HUDEP-2 (cell line): Measurements from ENCODE around the gene RASSF1.

Source experiments
- DNase-seq, 76 experiments: peaks; one replicate each; lab custom pipeline; 2025; ENCODE audit not compliant: unreplicated experiment in 76 of 76; lab: John Stamatoyannopoulos, UW

The RASSF1 gene, protein sequence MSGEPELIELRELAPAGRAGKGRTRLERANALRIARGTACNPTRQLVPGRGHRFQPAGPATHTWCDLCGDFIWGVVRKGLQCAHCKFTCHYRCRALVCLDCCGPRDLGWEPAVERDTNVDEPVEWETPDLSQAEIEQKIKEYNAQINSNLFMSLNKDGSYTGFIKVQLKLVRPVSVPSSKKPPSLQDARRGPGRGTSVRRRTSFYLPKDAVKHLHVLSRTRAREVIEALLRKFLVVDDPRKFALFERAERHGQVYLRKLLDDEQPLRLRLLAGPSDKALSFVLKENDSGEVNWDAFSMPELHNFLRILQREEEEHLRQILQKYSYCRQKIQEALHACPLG

DNA sequence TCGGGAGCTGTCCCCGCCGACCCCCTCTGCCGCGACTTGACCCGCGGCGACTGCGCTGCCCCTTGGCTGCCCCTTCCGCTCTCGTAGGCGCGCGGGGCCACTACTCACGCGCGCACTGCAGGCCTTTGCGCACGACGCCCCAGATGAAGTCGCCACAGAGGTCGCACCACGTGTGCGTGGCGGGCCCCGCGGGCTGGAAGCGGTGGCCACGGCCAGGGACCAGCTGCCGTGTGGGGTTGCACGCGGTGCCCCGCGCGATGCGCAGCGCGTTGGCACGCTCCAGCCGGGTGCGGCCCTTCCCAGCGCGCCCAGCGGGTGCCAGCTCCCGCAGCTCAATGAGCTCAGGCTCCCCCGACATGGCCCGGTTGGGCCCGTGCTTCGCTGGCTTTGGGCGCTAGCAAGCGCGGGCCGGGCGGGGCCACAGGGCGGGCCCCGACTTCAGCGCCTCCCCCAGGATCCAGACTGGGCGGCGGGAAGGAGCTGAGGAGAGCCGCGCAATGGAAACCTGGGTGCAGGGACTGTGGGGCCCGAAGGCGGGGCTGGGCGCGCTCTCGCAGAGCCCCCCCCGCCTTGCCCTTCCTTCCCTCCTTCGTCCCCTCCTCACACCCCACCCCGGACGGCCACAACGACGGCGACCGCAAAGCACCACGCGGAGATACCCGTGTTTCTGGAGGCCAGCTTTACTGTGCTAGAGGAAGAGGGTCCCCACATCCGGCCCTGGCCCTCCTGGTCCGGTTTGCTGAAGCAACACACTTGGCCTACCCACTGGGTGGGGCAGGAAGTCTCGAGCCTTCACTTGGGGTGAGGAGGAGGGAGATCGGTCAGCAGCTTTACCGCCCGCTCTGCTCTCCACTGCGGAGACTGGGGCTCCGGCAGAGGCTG, at the start of gene RASSF1:
TSS of gene RASSF1 (minus strand) at position 389 of the 882 bp plus-strand sequence. CDS start at position 358, 31 bp downstream.
- peak in 71 of 76 experiments; percentile 21 to 84 (median 71) for DNase-seq

DNA sequence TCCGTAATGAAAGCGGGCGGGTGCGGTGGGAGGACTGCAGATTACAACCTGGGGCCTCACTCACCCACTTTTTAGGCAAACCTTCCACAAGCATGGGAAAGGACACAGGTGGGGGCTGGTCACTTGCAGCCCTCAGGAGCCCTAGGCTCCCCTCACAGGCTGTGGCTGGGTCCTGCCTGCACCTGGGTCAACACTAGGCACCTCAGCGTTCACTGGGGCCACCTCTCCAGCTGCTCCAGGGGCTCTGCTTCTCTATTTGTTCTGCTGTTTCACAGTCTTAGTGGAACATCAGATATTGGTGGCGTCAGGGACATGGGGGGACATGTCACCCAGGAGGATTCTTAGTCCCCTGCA, 48.8 kb upstream of the RASSF1 start:
- DNase-seq, result peak in 2 of 76 experiments; percentile 32 to 39

DNA sequence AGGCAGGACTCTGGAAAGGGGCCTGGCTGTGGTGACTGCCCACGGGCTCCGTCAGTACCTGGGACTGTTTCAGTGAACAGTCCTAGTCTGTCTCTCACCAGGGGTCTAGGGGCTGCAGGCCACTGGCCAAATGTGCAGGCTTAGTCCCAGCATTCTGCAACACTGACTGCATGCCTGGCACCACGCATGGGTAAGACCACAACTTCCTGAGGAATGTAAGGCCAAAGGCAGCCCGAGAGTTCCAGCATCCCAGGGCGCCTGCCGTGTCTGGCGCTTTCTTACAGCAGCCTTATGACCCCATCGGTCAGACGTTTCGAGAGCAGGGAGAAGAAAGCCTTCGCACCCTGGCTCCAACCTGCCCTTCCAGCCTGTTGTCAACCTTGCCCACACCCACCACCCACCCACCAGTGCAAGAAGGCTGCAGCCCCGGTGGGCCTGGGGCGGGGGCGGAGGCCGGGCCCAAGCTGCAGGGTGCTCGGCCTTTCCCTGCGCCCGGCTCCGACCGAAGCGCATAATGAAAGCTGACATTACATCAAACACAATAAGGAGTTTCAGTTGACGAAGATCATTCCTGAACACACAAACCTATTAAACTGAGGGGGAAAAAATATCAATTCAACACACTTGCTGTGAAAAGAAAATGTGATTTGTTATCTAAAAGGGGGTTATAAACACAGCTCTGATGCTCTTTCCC, 48.2 kb upstream of the RASSF1 start:
- DNase-seq, result no peak

DNA sequence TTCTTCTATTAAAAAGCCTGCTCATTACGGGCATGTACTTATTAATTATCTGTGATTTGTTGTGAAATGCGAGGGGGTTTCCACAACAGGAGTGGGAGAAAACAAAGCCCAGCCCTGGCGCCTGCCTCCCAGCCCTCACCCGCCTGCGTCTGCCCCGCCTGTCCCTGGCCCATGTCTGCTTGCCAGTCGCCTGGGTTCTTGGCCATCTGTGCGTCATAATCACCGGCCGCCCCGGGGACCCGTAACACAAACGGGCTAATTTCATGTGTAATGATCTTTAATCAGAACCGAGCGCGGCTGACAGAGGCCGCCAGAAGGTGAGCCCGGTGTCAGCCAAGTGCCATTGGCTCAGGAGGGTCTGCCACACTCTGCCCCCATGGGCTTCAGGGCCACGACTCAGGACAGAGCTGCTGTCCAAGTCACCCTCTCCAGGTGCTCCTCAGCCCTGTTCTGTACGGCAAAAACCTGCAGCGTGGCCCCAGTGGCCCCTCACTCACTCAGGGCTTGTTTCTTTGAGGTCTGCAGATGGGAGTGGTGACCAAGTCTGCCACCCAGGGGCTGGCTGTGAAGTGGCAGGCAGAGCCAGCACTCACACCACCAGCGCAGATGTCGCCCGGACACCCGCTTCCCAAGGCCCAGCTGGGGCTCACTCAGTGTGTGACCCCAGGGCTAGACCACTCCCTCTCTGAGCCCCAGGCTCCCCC, 47.5 kb upstream of the RASSF1 start:
- DNase-seq, result peak in 26 of 76 experiments; percentile 6 to 61 (median 24)

DNA sequence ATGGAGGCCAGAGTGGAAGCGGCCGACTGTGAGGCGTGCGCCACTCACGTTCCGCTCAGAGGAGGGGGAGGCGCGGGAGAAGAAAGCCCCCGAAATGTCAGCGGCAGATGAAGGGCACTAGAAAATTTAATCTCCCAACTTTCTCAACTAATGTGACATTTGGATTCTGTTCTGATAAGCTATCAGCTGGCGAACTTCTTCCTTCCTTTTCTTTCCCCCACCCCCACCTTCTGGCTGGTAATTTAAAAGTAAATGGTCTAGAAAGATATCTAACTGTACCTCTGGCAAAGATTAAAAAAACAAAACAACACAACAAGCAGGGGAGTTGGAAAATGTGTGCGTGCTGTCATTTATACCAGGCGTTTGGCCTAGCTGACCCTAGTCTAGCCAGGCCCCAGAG, 45.1 kb upstream of the RASSF1 start:
- peak in 11 of 76 experiments; percentile 12 to 50 (median 28) for DNase-seq

DNA sequence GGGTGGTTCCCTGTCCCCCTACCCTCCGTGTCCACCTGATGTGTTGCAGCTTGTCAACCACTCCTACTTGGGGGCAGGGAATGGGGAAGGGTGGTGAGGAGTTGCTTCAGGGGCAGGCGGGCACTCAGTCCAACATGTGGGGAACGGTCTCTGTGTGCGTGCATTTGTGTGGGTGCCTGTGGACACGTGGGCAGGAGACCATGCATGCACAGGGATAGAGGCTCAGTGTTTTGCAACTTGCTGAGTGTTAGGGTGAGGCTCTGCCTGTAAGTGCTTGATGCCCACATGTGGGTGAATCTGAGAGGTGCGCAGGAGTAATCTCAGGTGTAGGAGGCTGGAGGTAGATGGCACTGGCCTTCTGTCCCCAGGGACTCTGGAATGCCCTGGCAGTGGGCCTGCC, 43.1 kb upstream of the RASSF1 start:
- no peak for DNase-seq

DNA sequence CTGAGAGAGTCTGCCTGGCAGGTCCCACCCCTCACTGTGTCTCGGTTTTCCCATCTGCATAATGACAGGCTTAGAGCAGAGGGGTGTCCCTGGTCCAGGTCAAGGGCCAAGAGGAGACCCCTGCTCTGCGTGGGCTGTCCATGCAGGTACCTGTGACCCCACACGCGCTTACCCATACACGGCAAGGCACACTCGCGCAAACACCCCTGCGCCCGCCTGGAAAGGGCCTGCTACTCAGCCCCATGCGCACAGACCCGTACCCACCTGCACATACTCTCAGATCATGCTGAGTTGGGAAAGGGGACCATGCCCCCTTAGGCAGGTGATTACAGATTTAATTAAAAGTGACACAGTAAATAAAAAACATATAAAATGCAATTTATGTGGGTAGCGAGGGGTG, 42.1 kb upstream of the RASSF1 start:
- DNase-seq, result no peak

DNA sequence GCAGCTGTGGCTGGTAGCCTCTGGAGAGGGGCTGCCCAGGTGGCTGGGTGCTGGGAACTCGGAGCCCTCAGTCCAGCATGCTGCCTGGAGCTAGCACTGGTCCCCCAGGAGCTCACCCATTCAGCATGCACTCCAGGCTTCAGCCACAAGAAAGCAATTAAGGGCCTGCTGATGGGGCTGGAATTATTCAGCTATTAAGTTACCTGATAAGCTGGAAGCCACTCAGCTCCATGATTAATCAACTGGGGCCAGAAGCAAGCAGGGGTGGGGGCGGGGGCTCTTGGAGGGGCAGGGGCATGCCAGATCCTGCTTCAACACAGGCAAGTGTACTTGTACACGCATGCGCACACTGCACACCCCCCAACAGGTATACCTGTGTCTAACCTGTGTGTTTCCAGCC, 40.7 kb upstream of the RASSF1 start:
- DNase-seq, result no peak

DNA sequence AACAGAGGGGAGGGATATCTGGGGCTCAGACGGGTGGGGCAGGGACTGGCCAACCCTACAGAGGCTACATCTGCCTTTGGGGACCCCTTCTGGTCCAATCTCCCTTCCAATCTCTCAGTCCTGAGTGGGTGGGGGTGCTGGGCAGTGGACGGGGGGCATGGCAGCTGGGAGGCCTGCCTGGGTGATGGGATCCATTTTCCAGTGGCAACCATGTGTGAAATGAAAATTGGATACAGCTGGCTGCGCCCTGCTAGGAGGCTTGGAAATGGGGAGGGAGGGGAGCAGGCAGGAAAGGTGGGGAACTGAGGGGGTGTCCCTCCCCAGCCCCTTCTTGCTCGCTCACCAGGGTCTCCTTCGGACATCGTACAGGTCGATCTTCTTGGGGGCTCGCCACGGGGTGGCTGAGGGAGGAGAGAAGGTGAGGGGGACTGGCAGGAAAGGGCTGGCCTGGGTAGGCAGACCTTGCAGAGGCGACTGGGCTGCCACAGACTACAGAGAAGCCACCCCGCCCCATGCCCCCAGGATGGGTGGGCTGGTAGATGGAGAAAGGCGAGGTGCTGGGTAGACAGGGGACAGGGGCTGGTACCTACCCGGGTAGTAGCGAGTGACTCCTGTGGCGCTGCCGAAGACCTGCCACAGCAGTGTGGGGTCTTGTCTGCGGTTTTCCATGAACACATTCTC, 39.9 kb upstream of the RASSF1 start:
- DNase-seq, result no peak

DNA sequence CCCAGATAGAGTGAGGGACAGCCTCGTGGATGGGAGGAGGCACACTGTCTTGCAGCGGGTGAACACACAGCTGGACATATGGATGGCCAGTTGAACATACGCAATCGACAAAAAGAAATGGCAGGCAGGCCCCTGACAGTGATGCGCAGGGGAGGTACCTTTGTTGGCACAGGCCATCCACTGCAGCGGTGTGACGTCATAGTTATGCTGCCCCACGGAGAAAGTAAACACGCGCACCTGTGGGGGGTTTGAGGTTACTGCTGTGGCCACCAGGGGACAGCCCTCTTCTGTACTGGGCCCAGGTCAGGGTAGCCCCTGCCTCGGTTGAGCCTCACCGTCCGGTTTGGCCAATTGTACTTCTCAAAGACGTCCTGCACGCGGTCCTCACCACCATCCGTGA, 38.1 kb upstream of the RASSF1 start:
- no peak for DNase-seq

DNA sequence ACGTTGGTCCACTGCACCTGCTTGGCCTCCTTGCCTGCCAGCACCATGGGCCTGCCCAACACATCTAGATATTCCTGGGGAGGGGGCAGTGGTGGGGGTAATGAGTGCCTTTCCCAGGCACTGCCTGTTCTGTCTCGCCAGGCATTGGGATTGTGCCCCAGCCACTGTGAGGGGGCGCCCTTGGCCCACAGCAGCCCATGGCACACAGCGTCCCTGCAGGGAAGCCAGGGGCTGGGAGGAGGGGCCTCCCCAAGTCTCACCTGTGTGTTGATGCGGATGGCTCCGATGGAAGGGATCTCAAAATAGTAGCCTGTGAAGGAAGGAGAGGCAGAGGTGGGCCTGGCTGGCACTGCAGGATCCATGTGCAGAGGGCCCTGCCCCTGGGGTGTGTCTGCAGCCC, 37.4 kb upstream of the RASSF1 start:
- DNase-seq, result no peak

DNA sequence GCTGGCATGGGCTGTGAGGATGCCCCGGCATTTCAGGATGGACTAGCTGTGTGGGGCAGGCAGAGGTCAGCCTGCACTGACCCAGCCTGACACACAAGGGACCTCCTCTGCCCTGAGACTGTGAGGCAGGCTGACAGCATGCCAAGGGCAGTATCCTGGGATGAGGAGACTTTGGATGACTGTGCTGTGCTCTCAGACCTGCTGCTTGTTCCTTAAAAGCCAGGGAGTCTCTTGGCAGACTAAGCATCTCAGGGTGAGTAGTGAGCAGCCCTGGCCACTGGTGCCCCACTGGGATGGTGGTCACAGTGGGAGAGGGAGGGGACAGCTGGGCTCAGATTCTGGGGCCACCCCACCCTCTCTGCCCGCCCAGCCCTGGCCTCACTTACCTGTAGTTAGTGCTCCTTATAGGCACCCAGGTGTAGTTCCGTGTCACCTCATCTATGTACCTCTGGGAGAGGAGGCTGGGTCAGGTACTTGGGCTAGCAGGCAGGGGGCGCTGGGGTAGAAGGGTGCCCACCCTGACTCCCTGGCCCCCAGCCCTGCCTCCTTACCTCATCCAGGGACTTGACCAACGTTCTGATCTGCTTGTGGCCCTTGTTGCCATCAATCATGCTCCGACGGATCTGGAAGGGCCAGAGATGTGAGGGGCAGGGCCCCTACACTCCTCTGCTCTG, 34.8 kb upstream of the RASSF1 start:
- DNase-seq, result no peak

DNA sequence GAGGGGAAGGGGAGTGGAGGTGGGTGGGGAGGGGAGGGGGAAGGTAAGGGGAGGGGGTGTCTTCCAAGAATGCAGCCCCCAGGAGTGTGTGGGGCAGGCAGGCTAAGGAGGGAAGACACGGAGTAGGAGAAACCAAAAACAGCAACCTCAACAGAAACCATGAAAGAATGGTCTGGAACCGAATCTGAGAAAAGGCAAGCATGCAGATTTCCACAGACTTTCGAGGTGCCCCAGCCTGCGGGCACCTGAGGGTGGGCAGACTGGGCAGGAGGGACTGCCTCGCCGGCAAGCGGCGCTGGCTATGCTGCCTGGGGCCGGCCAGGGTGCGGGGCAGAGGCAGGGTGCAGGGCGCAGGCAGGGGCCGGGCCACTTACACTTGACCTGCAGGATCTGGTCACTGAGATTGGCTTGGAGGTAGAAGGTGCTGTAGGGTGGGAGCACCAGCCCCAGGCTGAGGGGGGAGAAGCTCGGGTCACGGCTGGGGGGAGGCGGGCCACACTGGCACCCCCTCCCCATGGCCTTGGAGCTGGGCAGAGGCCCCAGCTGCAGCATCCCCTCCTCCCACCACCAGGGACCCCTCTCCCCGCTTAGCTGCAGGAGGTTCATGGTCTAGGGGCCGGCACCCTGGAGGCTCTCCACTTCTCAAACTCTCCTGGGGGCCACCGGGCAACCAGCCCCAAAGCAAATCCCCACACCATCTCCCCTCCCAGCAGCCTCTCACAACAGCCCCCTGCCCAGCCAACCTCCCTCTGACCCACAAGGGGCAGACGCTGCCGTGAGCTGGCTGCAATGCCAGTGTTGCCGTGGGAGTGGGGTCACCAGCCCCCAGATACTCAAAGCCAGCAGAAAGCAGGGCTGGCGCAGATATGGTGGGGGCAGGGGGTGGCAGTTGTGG, 34.0 kb upstream of the RASSF1 start:
- no peak for DNase-seq

DNA sequence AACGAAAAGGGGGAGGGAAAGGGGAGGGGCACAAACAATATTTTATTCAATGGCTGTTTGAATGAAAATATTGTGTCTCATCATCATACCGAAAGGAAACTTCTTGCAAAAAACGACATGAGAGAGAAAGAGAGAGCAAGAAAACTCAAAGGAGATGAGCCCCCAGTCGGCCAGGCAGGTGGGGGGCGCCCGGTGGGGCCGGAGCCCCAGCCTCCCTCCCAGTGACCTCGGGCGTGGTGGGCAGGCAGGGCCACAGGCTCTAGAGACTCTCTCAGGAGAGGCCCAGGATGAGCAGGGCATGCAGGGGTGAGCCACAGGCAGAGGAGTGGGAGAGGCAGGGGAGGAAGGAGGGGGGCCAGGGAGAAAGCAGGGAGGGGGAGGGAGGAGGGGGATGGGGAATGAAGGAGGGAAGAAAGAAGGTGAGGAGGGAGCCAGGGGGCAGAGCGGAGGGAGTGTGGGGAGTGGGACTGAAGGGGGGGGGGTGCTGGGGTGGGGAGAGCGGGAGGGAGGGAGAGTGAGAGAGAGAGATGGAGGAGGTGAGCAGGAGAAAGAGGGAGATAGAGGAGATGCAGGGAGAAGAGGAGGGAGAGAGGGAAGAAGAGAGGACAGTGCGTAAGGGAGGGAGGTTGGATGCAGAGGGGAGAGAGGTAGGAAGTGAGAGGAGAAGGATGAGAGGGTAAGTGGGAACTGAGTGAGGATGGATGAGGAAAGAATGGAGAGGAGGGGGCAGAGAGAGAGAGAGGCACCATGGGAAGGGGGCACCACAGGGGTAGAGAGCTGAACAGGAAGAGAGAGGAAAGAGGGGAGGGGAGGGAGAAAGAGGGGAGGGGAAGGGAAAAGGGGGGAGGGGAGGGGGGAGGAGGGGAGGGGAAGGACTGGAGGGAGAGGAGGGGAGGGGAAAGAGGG, 32.8 kb upstream of the RASSF1 start:
- no peak for DNase-seq

DNA sequence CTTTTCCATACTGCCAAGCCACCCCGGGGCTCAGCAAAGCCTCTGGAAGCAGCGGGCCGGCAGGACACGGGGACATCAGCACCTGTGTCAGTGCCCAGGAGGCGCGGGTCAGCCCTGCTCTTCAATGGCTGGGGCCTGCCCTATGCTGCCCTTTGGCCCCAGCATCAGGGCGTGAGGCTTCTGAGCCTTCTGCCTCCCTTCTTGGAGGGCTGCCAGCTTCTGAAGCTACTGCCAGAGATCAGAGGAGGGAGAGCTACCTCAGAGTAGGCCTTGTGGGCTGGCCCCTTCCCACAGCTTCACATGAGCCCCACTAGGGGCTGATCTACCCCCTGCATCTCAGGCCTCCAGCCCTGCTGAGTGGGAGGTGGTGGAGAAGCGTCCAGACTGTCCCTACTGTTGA, 31.7 kb upstream of the RASSF1 start:
- peak in 70 of 76 experiments; percentile 12 to 86 (median 66) for DNase-seq

DNA sequence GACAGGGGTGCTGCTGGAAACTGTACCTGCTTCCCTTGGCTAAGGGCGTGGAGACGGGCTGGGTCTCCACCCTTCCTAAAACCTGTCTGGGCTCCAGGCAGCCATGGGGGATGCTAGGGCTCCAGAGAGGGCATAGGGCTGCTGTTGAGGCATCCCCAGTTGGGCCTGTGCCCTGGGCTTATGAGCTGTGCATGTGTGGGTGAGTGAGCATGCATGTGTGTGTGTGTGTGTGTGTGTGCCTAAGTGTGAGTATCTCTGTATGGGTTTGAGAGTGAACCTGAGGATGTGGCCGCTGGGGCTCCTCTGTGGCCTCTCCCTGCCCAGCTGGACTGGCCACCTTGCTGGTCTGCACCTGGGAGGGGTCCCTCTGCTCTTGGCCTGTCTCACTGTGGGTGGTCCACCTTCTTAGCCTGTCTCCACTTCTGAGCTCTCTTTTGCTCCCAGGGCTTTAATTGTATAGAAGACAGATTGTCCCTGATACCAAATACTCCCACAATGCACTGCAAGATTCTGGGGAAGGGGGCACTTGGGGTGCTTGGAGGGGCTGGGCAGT, 30.6 kb upstream of the RASSF1 start:
- peak in 32 of 76 experiments; percentile 5 to 62 (median 32) for DNase-seq

DNA sequence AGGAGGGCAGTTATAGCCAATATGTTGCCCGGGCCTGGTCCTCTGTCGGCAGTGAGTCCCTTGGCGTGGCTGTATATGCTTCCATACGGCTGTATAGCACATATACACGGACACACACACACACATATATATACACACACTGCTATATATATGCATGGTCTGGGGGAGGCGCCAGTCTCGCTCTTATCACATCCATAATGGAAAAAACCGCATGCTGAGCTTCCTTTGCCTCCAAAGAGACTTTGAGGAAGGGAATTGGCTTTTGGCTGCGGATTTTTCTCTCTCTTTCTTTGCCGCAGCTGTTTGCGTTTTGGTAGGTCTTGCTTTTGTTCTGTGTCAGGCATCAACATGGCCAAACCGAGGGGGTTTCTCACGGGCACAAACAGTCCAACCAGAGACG, 30.0 kb upstream of the RASSF1 start:
- peak in 42 of 76 experiments; percentile 10 to 67 (median 32) for DNase-seq
